WTC11 (cell line): ENCODE data around the gene FAS.

Experiments used
- CREB1 ChIP-seq: sonication (generic); formaldehyde crosslinking; IDR thresholded peaks from 2 replicates; pipeline ENCODE4 v1.8.0; 2023; ENCODE audit warnings: mild to moderate bottlenecking, missing genetic modification reagents
- JUN ChIP-seq: sonication (generic); formaldehyde crosslinking; IDR thresholded peaks from 2 replicates; pipeline ENCODE4 v1.8.0; 2023; ENCODE audit warnings: mild to moderate bottlenecking, missing genetic modification reagents
- MYBL2 ChIP-seq: sonication (generic); formaldehyde crosslinking; IDR thresholded peaks from 2 replicates; pipeline ENCODE4 v1.8.1; 2023; ENCODE audit warnings: mild to moderate bottlenecking, moderate library complexity, missing genetic modification reagents
- NFYB ChIP-seq: sonication (generic); formaldehyde crosslinking; conservative IDR thresholded peaks from 2 replicates; pipeline ENCODE4 v1.8.0; 2022; ENCODE audit warnings: low read depth, missing genetic modification reagents
- SP1 ChIP-seq: sonication (generic); formaldehyde crosslinking; conservative IDR thresholded peaks from 2 replicates; pipeline ENCODE4 v1.8.1; 2022; ENCODE audit warnings: missing genetic modification reagents
- USF1 ChIP-seq: sonication (generic); formaldehyde crosslinking; IDR thresholded peaks from 2 replicates; pipeline ENCODE4 v1.8.0; 2022; ENCODE audit warnings: mild to moderate bottlenecking, missing genetic modification reagents
- ZNF671 ChIP-seq: fragments of 250-450 bp; sonication (Bioruptor Pico); IDR thresholded peaks from 2 replicates; pipeline ENCODE4 v1.8.0; 2021; ENCODE audit warnings: mild to moderate bottlenecking
- TF ChIP-seq, protein P1 (sequence below): fragments of 200-600 bp; IDR thresholded peaks from 2 replicates; pipeline ENCODE4 v1.8.0; 2022; ENCODE audit warnings: antibody characterized with exemption
- TF ChIP-seq, protein P2 (sequence below): sonication (generic); formaldehyde crosslinking; IDR thresholded peaks from 2 replicates; pipeline ENCODE4 v1.8.1; 2023; ENCODE audit warnings: mild to moderate bottlenecking, missing genetic modification reagents
- TF ChIP-seq, protein P3 (sequence below): sonication (generic); formaldehyde crosslinking; IDR thresholded peaks from 2 replicates; pipeline ENCODE4 v1.8.1; 2022; ENCODE audit warnings: low read depth, missing genetic modification reagents, borderline replicate concordance
- TF ChIP-seq, protein P4 (sequence below): sonication (generic); formaldehyde crosslinking; conservative IDR thresholded peaks from 2 replicates; pipeline ENCODE4 v1.8.1; 2022; ENCODE audit warnings: mild to moderate bottlenecking, missing genetic modification reagents
- TF ChIP-seq, protein P5 (sequence below): sonication (generic); formaldehyde crosslinking; IDR thresholded peaks from 2 replicates; pipeline ENCODE4 v1.8.0; 2023; ENCODE audit warnings: missing genetic modification reagents

GRCh38 chr10:88974446-88975376, 15.9 kb upstream of the FAS start:
- TF ChIP-seq USF1 (CRISPR knock-in tag) (no peak), SP1 (CRISPR knock-in tag) (no peak), MYBL2 (CRISPR knock-in tag) (no peak), NFYB (CRISPR knock-in tag) (no peak), ZNF671 (CRISPR knock-in tag) (no peak), CREB1 (CRISPR knock-in tag) (no peak), JUN (CRISPR knock-in tag) (no peak)
- TF ChIP-seq, protein P1, sequence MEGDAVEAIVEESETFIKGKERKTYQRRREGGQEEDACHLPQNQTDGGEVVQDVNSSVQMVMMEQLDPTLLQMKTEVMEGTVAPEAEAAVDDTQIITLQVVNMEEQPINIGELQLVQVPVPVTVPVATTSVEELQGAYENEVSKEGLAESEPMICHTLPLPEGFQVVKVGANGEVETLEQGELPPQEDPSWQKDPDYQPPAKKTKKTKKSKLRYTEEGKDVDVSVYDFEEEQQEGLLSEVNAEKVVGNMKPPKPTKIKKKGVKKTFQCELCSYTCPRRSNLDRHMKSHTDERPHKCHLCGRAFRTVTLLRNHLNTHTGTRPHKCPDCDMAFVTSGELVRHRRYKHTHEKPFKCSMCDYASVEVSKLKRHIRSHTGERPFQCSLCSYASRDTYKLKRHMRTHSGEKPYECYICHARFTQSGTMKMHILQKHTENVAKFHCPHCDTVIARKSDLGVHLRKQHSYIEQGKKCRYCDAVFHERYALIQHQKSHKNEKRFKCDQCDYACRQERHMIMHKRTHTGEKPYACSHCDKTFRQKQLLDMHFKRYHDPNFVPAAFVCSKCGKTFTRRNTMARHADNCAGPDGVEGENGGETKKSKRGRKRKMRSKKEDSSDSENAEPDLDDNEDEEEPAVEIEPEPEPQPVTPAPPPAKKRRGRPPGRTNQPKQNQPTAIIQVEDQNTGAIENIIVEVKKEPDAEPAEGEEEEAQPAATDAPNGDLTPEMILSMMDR = no peak
- TF ChIP-seq, protein P2, sequence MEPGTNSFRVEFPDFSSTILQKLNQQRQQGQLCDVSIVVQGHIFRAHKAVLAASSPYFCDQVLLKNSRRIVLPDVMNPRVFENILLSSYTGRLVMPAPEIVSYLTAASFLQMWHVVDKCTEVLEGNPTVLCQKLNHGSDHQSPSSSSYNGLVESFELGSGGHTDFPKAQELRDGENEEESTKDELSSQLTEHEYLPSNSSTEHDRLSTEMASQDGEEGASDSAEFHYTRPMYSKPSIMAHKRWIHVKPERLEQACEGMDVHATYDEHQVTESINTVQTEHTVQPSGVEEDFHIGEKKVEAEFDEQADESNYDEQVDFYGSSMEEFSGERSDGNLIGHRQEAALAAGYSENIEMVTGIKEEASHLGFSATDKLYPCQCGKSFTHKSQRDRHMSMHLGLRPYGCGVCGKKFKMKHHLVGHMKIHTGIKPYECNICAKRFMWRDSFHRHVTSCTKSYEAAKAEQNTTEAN (CRISPR knock-in tag) = no peak
- TF ChIP-seq, protein P3, sequence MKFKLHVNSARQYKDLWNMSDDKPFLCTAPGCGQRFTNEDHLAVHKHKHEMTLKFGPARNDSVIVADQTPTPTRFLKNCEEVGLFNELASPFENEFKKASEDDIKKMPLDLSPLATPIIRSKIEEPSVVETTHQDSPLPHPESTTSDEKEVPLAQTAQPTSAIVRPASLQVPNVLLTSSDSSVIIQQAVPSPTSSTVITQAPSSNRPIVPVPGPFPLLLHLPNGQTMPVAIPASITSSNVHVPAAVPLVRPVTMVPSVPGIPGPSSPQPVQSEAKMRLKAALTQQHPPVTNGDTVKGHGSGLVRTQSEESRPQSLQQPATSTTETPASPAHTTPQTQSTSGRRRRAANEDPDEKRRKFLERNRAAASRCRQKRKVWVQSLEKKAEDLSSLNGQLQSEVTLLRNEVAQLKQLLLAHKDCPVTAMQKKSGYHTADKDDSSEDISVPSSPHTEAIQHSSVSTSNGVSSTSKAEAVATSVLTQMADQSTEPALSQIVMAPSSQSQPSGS = no peak
- TF ChIP-seq, protein P4, sequence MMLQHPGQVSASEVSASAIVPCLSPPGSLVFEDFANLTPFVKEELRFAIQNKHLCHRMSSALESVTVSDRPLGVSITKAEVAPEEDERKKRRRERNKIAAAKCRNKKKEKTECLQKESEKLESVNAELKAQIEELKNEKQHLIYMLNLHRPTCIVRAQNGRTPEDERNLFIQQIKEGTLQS (CRISPR knock-in tag) = no peak
- TF ChIP-seq, protein P5, sequence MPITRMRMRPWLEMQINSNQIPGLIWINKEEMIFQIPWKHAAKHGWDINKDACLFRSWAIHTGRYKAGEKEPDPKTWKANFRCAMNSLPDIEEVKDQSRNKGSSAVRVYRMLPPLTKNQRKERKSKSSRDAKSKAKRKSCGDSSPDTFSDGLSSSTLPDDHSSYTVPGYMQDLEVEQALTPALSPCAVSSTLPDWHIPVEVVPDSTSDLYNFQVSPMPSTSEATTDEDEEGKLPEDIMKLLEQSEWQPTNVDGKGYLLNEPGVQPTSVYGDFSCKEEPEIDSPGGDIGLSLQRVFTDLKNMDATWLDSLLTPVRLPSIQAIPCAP (CRISPR knock-in tag) = no peak
